ENCODE results near the gene PECR. TPM values are rescaled to one million over a fixed set of nuclear protein-coding genes. Genes with fewer than 3 reads are reported as not detected.

The PECR gene
- total RNA-seq, 1 donor from 2014 or later: 32.2 TPM

DNA sequence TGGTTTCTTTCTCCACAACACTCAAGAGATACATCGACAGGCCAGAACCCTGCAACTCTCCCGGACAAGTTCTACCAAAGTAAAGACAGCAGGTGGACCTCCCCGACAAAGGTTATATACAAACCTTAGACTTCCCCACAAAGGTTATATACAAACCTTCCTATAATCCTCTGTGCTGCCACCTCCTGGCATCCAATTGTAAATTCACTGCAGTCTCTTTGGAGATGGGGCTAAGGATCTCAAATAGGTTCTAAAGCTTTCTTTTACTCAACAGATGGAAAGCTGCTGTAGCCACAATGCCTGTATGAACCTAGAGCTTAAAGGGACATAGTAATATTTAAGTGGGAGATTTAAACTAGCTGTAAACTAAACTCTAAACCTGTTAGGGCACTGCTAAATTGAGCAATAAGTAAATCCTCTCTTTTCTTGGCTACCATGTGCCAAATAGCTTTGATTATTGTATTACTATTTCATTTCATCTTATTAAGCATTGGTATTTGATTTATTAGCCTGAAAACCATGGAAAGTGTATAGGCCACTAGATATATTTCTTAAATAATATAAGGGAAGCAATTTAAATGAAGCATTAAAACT lies 58.5 kb downstream of the PECR start:
- Histone ChIP-seq H3K4me3 (no peak overlapping the region), H3K27ac (no peak overlapping the region), H3K9me3 (no peaks in the 10 kb centered on the region), H3K27me3 (no peaks in the 10 kb centered on the region), H3K36me3 (no peaks in the 10 kb centered on the region), H3K4me1 (no peaks in the 10 kb centered on the region)
- TF ChIP-seq, protein P1, sequence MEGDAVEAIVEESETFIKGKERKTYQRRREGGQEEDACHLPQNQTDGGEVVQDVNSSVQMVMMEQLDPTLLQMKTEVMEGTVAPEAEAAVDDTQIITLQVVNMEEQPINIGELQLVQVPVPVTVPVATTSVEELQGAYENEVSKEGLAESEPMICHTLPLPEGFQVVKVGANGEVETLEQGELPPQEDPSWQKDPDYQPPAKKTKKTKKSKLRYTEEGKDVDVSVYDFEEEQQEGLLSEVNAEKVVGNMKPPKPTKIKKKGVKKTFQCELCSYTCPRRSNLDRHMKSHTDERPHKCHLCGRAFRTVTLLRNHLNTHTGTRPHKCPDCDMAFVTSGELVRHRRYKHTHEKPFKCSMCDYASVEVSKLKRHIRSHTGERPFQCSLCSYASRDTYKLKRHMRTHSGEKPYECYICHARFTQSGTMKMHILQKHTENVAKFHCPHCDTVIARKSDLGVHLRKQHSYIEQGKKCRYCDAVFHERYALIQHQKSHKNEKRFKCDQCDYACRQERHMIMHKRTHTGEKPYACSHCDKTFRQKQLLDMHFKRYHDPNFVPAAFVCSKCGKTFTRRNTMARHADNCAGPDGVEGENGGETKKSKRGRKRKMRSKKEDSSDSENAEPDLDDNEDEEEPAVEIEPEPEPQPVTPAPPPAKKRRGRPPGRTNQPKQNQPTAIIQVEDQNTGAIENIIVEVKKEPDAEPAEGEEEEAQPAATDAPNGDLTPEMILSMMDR (IDR thresholded peaks at IDR 0.05): peak in 2 of 3 experiments; percentile 26 to 54
- no peak for DNase-seq (ENCODE audit: low spot score in 2 of 2)
- intact Hi-C loops (cut with DNase I): loop anchor here (5.0 kb wide), 1 partner anchor 71 kb away; no protein-coding TSS in a partner anchor

DNA sequence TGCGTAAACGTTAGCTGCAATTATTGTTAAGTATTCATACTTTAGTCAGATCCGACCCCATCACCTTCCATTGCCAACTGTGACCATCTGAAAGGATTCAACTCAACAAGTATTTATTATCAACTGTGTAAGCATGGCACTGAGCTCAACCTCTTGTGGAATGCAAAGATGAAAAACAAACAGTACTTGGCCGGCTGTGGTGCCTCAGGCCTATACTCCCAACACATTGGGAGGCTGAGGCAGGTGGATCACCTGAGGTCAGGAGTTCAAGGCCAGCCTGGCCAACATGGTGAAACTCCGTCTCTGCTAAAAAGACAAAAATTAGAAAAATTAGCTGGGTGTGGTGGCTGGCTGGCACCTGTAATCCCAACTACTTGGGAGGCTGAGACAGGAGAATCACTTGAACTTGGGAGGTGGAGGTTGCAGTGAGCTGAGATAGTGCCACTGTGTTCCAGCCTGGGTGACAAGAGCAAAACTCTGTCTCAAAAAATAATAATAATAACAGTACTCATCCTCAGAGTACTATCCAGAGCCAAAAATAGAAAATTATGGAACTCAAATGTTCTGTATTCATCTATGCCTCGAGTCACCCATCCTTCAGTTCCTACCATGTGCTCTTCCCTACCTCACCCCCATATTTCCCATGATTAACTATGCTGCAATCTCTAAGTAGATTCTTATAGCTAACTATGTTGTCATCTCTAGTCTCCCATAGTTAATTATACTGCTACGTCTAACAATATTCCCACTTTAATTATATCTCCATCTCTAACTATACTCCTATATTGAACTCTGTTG lies 59.6 kb downstream of the PECR start:
- Histone ChIP-seq H3K9me3 (no peaks in the 10 kb centered on the region), H3K27me3 (no peaks in the 10 kb centered on the region), H3K4me1 (no peaks in the 10 kb centered on the region), H3K36me3 (no peaks in the 10 kb centered on the region), H3K27ac (no peak overlapping the region), H3K4me3 (no peak overlapping the region)
- intact Hi-C loops (cut with DNase I): loop anchor here (5.0 kb wide), 1 partner anchor 70 kb away; no protein-coding TSS in a partner anchor
- TF ChIP-seq, protein P1 (IDR thresholded peaks at IDR 0.05): no peak
- no peak for DNase-seq (ENCODE audit: low spot score in 2 of 2)

DNA sequence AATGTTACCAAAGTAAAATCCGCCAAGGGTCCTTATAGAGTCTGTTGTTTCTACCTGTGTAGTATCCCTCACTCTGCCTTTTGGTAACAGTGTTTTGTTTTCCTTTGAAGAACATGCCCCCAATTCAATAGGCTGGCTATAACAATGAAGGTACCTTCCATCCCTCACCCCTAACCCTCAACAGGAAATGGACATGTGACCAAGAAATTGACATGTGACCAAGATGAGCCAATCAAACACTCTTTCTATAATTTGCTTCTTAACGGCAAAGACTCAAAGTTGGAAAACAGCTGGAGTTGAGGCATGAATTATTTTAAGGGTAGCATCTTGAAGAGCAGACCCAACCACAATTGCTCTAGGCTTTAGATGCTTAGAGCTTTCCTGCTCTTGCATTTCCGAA lies 62.9 kb downstream of the PECR start:
- Histone ChIP-seq H3K27me3 (no peaks in the 10 kb centered on the region), H3K4me3 (no peak overlapping the region), H3K9me3 (no peaks in the 10 kb centered on the region), H3K4me1 (peaks cover 0 to 3% of the 10 kb centered on the region in 2 donors), H3K36me3 (no peaks in the 10 kb centered on the region), H3K27ac (no peak overlapping the region)
- DNase-seq (ENCODE audit: low spot score in 2 of 2): no peak
- intact Hi-C loops (cut with DNase I): no loop called here
- TF ChIP-seq, protein P1 (IDR thresholded peaks at IDR 0.05): no peak

DNA sequence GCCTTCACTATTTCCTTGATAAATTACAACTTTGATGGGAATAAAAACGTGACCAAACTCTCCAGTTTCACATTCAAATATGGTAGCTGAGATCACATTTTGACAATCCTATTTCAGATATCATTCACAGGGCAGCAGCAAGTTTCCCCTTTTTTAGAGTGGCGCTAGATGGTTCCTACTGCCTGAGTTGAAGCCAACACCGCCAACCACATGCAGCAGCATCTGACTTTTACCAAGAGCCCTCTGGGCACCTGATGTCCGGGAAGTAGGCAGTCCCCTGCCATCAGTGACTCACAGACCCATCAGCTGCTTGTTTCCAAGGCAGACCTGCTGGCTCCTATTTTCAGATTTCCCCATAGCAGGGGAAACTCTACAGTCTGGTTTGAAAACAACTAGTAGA lies 64.2 kb downstream of the PECR start:
- intact Hi-C loops (cut with DNase I): no loop called here
- Histone ChIP-seq H3K9me3 (no peaks in the 10 kb centered on the region), H3K4me3 (no peak overlapping the region), H3K4me1 (peaks cover 0 to 4% of the 10 kb centered on the region in 2 donors), H3K36me3 (no peaks in the 10 kb centered on the region), H3K27me3 (no peaks in the 10 kb centered on the region), H3K27ac (no peak overlapping the region)
- DNase-seq (ENCODE audit: low spot score in 2 of 2): no peak
- TF ChIP-seq, protein P1 (IDR thresholded peaks at IDR 0.05): no peak

DNA sequence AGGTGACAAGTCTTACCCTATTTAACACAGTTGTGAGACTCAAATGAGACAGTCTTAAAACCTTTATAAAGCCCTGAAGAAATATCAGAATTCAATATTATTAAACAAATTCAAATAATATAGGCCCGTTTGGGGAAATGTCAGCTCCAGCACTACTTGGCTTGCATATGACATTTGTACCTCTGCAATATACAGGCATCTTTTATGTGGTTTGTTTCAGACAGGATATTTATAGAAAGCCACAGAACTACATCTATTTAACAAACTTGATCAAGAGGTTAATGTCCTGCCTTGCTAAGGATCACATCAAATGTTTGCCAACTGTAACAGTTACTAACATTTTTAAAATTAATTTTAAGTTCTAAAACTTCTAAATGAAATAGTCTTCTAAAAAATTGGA lies 65.0 kb downstream of the PECR start:
- no peaks in the 10 kb centered on the region for H3K36me3 ChIP-seq
- no peaks in the 10 kb centered on the region for H3K9me3 ChIP-seq
- no peaks in the 10 kb centered on the region for H3K27me3 ChIP-seq
- intact Hi-C loops (cut with DNase I): no loop called here
- no peak overlapping the region for H3K27ac ChIP-seq
- TF ChIP-seq, protein P1 (IDR thresholded peaks at IDR 0.05): no peak
- no peak overlapping the region for H3K4me3 ChIP-seq
- DNase-seq (ENCODE audit: low spot score in 2 of 2): no peak
- H3K4me1 ChIP-seq: peaks cover 0 to 4% of the 10 kb centered on the region in 2 donors
